HFFc6 (cell line): ENCODE results near the gene FHOD3. TPM values are rescaled to one million over a fixed set of nuclear protein-coding genes. Genes with fewer than 3 reads are reported as not detected.

Experiments
- DNase-seq: peaks from one replicate; pipeline ENCODE4 v3.0.0-alpha.2; 2018
- H3K27ac Mint-ChIP-seq: 2 replicates; pipeline ENCODE4 v1.8.0; 2020; ENCODE audit warnings: mild to moderate bottlenecking, mixed read lengths
- H3K27me3 Mint-ChIP-seq: 2 replicates; pipeline ENCODE4 v1.8.0; 2021; ENCODE audit warnings: mild to moderate bottlenecking, moderate library complexity, mixed read lengths; ENCODE audit not compliant: insufficient read depth
- H3K36me3 Mint-ChIP-seq: 2 replicates; pipeline ENCODE4 v1.8.0; 2021; ENCODE audit warnings: low read depth, mixed read lengths
- H3K4me1 Mint-ChIP-seq: 2 replicates; pipeline ENCODE4 v1.8.0; 2020; ENCODE audit warnings: low read depth, mixed read lengths
- H3K4me3 Mint-ChIP-seq: 2 replicates; pipeline ENCODE4 v1.8.0; 2020; ENCODE audit warnings: mild to moderate bottlenecking, moderate library complexity, mixed read lengths
- H3K9me3 Mint-ChIP-seq: 2 replicates; pipeline ENCODE4 v1.8.0; 2020; ENCODE audit warnings: mild to moderate bottlenecking, mixed read lengths
- CTCF ChIP-seq: fragments of 200-600 bp; sonication (generic); IDR thresholded peaks from 2 replicates; pipeline ENCODE4 v1.5.0; 2021; ENCODE audit warnings: antibody characterized with exemption, mild to moderate bottlenecking
- total RNA-seq, 6 experiments: library from RNA; stranded (reverse); fragmentation: NEBNext Ultra II Directional; extraction: Animal tissue kit (Norgen Biotek cat#: 25700); gene quantifications; 2 replicates in 1 of 6; 3 replicates in 5 of 6; pipeline ENCODE4 v1.2.3, GENCODE V29; 2021

Gene FHOD3
- total RNA-seq, 6 experiments from 2014 or later = 32.8 to 67.6 (median 61.4) TPM

GRCh38 chr18:36782710-36783109 is 485.2 kb downstream of the FHOD3 start:
- Mint-ChIP-seq H3K27ac (no peak overlapping the region), H3K36me3 (peaks cover 25% of the 10 kb centered on the region), H3K4me3 (no peak overlapping the region), H3K27me3 (no peaks in the 10 kb centered on the region), H3K4me1 (peaks cover 23% of the 10 kb centered on the region), H3K9me3 (no peaks in the 10 kb centered on the region)
- no peak for DNase-seq
- no peak for TF ChIP-seq CTCF

DNA sequence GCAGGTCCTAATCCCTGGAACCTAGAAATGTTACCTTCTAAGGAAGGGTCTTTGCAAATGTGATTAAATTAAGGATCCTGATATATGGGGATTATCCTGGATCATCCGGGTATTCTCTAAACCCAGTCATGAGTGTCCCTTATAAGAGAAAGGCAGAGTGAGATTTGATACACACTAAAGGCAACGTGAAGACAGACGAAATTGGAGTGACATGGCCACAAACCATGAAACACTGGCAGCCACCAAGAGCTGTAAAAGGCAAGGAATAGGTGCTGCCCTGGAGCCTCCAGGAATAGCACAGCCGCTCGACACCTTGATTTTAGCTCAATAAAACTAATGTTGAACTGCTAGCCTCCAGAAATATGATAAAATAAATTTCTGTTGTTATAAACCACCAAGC is 486.3 kb downstream of the FHOD3 start:
- H3K4me1 Mint-ChIP-seq = peaks cover 23% of the 10 kb centered on the region
- no peaks in the 10 kb centered on the region for H3K9me3 Mint-ChIP-seq
- no peak overlapping the region for H3K27ac Mint-ChIP-seq
- H3K4me3 Mint-ChIP-seq = no peak overlapping the region
- DNase-seq = no peak
- TF ChIP-seq CTCF = no peak
- no peaks in the 10 kb centered on the region for H3K27me3 Mint-ChIP-seq
- H3K36me3 Mint-ChIP-seq = peaks cover 20% of the 10 kb centered on the region

DNA sequence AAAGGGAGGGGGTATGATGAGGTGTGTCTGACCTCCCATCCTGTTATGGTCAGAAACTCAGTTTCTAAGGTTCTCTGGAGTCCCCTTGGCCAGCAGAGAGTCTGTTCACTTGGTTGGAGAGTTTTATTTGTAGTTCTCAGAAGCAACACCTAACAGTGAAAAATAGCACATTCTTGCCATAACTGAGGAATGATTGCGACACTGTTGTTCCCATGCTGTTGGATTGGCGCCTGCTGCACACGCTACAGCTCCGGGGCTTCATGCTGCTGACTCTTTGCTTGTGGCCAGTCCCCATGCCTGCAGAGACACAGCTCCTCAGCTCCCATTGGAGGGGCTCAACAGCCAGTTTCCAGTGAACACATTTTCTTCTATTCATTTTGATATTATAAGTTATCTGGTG is 489.2 kb downstream of the FHOD3 start:
- H3K27ac Mint-ChIP-seq = peak overlapping the region; percentile 35
- peak overlapping the region; percentile 18; the same call in 1 of the 2 replicates for H3K4me3 Mint-ChIP-seq
- TF ChIP-seq CTCF = no peak
- no peaks in the 10 kb centered on the region for H3K27me3 Mint-ChIP-seq
- H3K4me1 Mint-ChIP-seq = peaks cover 17% of the 10 kb centered on the region
- no peaks in the 10 kb centered on the region for H3K9me3 Mint-ChIP-seq
- H3K36me3 Mint-ChIP-seq = peaks cover 25% of the 10 kb centered on the region
- peak; percentile 60 for DNase-seq

DNA sequence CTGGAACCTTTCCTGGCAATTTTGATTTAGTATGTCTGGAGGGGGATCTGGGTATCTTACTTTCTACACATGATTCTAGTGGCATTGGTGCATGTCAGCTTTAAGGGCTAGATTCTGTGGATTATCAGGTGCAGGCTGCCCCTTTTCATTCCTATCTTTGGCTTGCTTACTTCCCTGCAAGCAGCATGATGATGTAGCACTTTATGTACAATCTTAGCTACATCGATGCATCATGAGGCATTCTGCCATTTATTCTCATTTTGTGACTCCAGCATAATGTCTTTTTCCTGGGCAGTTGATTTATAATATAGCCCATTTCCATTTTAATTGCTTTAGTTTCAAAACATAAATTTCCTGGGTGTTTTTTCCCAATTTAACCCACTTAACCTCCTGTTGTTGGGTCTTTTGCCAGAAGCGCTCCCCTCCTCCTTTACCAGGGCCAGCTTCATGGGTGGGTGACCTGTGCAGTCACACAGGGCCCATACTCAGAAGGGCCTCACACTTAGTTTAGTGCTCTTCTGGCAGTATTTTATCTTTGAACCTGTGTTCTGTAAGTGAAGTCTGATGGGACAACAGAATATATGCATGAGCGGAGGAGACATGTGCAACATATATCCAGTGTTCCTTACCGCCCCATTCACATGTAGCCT is 495.2 kb downstream of the FHOD3 start:
- no peak for TF ChIP-seq CTCF
- H3K4me1 Mint-ChIP-seq = no peaks in the 10 kb centered on the region
- H3K27me3 Mint-ChIP-seq = no peaks in the 10 kb centered on the region
- no peak overlapping the region for H3K4me3 Mint-ChIP-seq
- H3K36me3 Mint-ChIP-seq = peaks cover 34% of the 10 kb centered on the region
- DNase-seq = no peak
- H3K27ac Mint-ChIP-seq = no peak overlapping the region; the same call in 1 of the 2 replicates
- no peaks in the 10 kb centered on the region for H3K9me3 Mint-ChIP-seq

- no peaks in the 10 kb centered on the region for H3K4me1 Mint-ChIP-seq
- H3K27ac Mint-ChIP-seq = no peak overlapping the region
- no peak for DNase-seq
- peaks cover 32% of the 10 kb centered on the region for H3K36me3 Mint-ChIP-seq
- no peaks in the 10 kb centered on the region for H3K9me3 Mint-ChIP-seq
- H3K4me3 Mint-ChIP-seq = no peak overlapping the region
- no peak for TF ChIP-seq CTCF
- no peaks in the 10 kb centered on the region for H3K27me3 Mint-ChIP-seq
Measured at GRCh38 chr18:36798738-36799473, 501.4 kb downstream of the FHOD3 start.
